GM12878 (cell line): ENCODE results near the gene RAB10. TPM values are rescaled to one million over a fixed set of nuclear protein-coding genes. Genes with fewer than 3 reads are reported as not detected.

Experiments
- ATAC-seq: fragments of 200-7000 bp; cut with Tn5 transposase; 3 replicates; pipeline ENCODE4 v1.9.1; 2020; ENCODE audit warnings: mild to moderate bottlenecking, moderate library complexity
- BruUV-seq: library from RNA; stranded (reverse); fragments of 400-500 nt; replicated peaks from 2 replicates; lab custom pipeline; 2021; lab: Mats Ljungman, UMichigan
- CTCF ChIA-PET: fragments of 300-600 bp; sonication (Branson Sonifier 250); formaldehyde crosslinking; extraction: SDS; loops from one replicate; lab custom pipeline; 2021; ENCODE audit warnings: inconsistent platforms; lab: Yijun Ruan, JAX
- POLR2A ChIA-PET: fragments of 350-600 bp; formaldehyde crosslinking; extraction: SDS; loops from one replicate; lab custom pipeline; 2021; ENCODE audit warnings: inconsistent platforms; lab: Charles Lee
- RAD21 ChIA-PET: fragments of 300-600 bp; sonication (Branson Sonifier 250); formaldehyde crosslinking; loops from one replicate; lab custom pipeline; 2023; ENCODE audit warnings: antibody characterized with exemption; ENCODE audit not compliant: unreplicated experiment; lab: Charles Lee
- SMC1A ChIA-PET: fragments of 300-600 bp; sonication (Branson Sonifier 250); formaldehyde crosslinking; loops from one replicate; lab custom pipeline; 2023; ENCODE audit not compliant: unreplicated experiment, uncharacterized antibody; lab: Charles Lee
- DNase-seq: peaks from one replicate; pipeline ENCODE4 v3.0.0-alpha.2; 2011; ENCODE audit warnings: low read depth, low spot score
- FAIRE-seq: peaks from 3 replicates; lab custom pipeline; 2011; peaks lifted over from hg19 to GRCh38; lab: Jason Lieb, UNC
- H2AFZ ChIP-seq: 2 replicates; pipeline ENCODE4 v1.6.0; 2011; ENCODE audit warnings: low read depth, low read length, control low read depth; ENCODE audit not compliant: control insufficient read depth
- H3K27ac ChIP-seq: 2 replicates; pipeline ENCODE4 v1.5.1; 2011; ENCODE audit warnings: control low read depth; ENCODE audit not compliant: control insufficient read depth, insufficient read depth
- H3K27me3 ChIP-seq, 2 experiments: replicated peaks in 1 of 2; 2 replicates each; pipeline versions ENCODE4 v1.6.0 to v1.6.1; 2011; ENCODE audit warnings: low read length in 1 of 2; ENCODE audit not compliant: control insufficient read depth in 2 of 2, insufficient read depth in 2 of 2
- H3K36me3 ChIP-seq, 2 experiments: 2 replicates each; pipeline ENCODE4 v1.5.1; 2011; ENCODE audit warnings: low read length in 1 of 2; ENCODE audit not compliant: control insufficient read depth in 2 of 2, insufficient read depth in 2 of 2
- H3K4me1 ChIP-seq: 2 replicates; pipeline ENCODE4 v1.6.1; 2011; ENCODE audit warnings: mild to moderate bottlenecking, low read length, moderate library complexity, mixed read lengths; ENCODE audit not compliant: control insufficient read depth, insufficient read depth
- H3K4me2 ChIP-seq: 2 replicates; pipeline ENCODE4 v1.6.0; 2011; ENCODE audit warnings: control low read depth; ENCODE audit not compliant: control insufficient read depth, insufficient read depth
- H3K4me3 ChIP-seq: fragments of 200-600 bp; sonication (generic); 2 replicates; pipeline ENCODE4 v1.5.1; 2016
- H3K79me2 ChIP-seq: 2 replicates; pipeline ENCODE4 v1.6.0; 2011; ENCODE audit warnings: low read length; ENCODE audit not compliant: control insufficient read depth, insufficient read depth
- H3K9ac ChIP-seq: 2 replicates; pipeline ENCODE4 v1.8.0; 2011; ENCODE audit warnings: low read length, control low read depth, mixed read lengths; ENCODE audit not compliant: control insufficient read depth, insufficient read depth
- H3K9me3 ChIP-seq: replicated peaks from 3 replicates; pipeline ENCODE4 v1.5.1; 2011; ENCODE audit warnings: mild to moderate bottlenecking, low read length; ENCODE audit not compliant: control insufficient read depth, insufficient read depth
- H4K20me1 ChIP-seq: 2 replicates; pipeline ENCODE4 v1.6.0; 2011; ENCODE audit not compliant: control insufficient read depth, insufficient read depth
- MTA3 ChIP-seq: IDR thresholded peaks from 2 replicates; pipeline ENCODE4 v1.6.1; 2012; ENCODE audit warnings: low read length, inconsistent platforms, borderline replicate concordance
- POLR2AphosphoS5 ChIP-seq: IDR thresholded peaks from 2 replicates; pipeline ENCODE4 v1.6.1; 2011; ENCODE audit warnings: mild to moderate bottlenecking, low read length, inconsistent platforms
- RELA ChIP-seq: fragments of 450-650 bp; IDR thresholded peaks from 2 replicates; pipeline ENCODE4 v1.8.0; 2014; ENCODE audit warnings: borderline replicate concordance; ENCODE audit not compliant: partially characterized antibody
- WGBS: methylation state at CpG from one replicate; pipeline ENCODE4 v1.1.6; 2016; ENCODE audit warnings: low lambda C conversion rate; ENCODE audit not compliant: insufficient replicate concordance, insufficient coverage; ENCODE audit errors: missing lambda C conversion rate; 5-methylcytosine and 5-hydroxymethylcytosine counted together
- in situ Hi-C: fragments of 300-500 bp; cut with MboI; formaldehyde crosslinking; loops from 9 replicates; pipeline ENCODE4 v1.14.3; 2018; ENCODE audit warnings: mixed read lengths
- intact Hi-C: fragments of 100-400 bp; cut with micrococcal nuclease; formaldehyde crosslinking; loops from one replicate; pipeline ENCODE4 v1.14.2; 2022; ENCODE audit not compliant: unreplicated experiment
- polyA plus RNA-seq, 11 experiments: library from polyadenylated mRNA; depleted of rRNA in 4 of 11; unstranded in 6 of 11; stranded (reverse) in 5 of 11; fragments of >200 nt; fragmentation: Nextera tagmentation in 4 of 11; fragmentation: Illumina TruSeq in 1 of 11; extraction: Ambion mirVana in 4 of 11; extraction: Trizol in 1 of 11; gene quantifications; 1 replicate in 1 of 11; 2 replicates in 10 of 11; pipeline versions ENCODE4 v1.2.1 to v1.2.3, GENCODE V29; 2011 to 2016; ENCODE audit warnings: inconsistent platforms in 2 of 11, missing spikeins in 2 of 11, low read depth in 1 of 11
- total RNA-seq, 4 experiments: library from RNA; depleted of rRNA in 3 of 4; stranded (reverse); fragments of >200 nt in 3 of 4; fragmentation: Illumina TruSeq in 1 of 4; extraction: Trizol in 1 of 4; gene quantifications; 2 replicates each; pipeline versions ENCODE4 v1.2.1 to v1.2.3, GENCODE V29; 2013 to 2021
- TF ChIP-seq, protein P1 (sequence below): fragments of 450-650 bp; IDR thresholded peaks from 2 replicates; pipeline ENCODE4 v1.6.1; 2016; ENCODE audit warnings: mild to moderate bottlenecking, moderate library complexity, borderline replicate concordance

Gene RAB10
- total and polyA plus RNA-seq, 10 of the 15 experiments (the other 5 are each of a cell fraction or from before 2014, with no cell fraction given) = 13.3 to 109 (median 82.0) TPM

GRCh38 chr2:26061539-26061938 is 27.7 kb downstream of the RAB10 start:
- WGBS = 94% methylated on average over 7 of the region's 7 CpGs
- Histone ChIP-seq H3K9me3 (no peaks in the 10 kb centered on the region), H3K4me1 (no peaks in the 10 kb centered on the region), H4K20me1 (no peaks in the 10 kb centered on the region), H3K79me2 (peaks cover 81% of the 10 kb centered on the region), H2AFZ (no peak overlapping the region), H3K27ac (no peak overlapping the region)
- ChIA-PET SMC1A (interaction anchor here (0.6 to 1.5 kb wide), 3 partner anchors 13 to 1047 kb away, joined by 3 read pairs; no protein-coding TSS in a partner anchor), POLR2A (interaction anchor here (1.1 to 2.0 kb wide), 2 partner anchors 9 to 14 kb away, joined by 4 to 13 read pairs; no protein-coding TSS in a partner anchor), RAD21 (interaction anchor here (1.0 kb wide), 1 partner anchor 20 kb away, joined by 3 read pairs; no protein-coding TSS in a partner anchor)
- in situ Hi-C loops (no loop called here), intact Hi-C loops (no loop called here)
- FAIRE-seq (no peak), ATAC-seq (no peak), DNase-seq (no peak)
- no TSS peak for BruUV-seq
- TF ChIP-seq POLR2AphosphoS5 (no peak), MTA3 (no peak), RELA (no peak)
- TF ChIP-seq, protein P1, sequence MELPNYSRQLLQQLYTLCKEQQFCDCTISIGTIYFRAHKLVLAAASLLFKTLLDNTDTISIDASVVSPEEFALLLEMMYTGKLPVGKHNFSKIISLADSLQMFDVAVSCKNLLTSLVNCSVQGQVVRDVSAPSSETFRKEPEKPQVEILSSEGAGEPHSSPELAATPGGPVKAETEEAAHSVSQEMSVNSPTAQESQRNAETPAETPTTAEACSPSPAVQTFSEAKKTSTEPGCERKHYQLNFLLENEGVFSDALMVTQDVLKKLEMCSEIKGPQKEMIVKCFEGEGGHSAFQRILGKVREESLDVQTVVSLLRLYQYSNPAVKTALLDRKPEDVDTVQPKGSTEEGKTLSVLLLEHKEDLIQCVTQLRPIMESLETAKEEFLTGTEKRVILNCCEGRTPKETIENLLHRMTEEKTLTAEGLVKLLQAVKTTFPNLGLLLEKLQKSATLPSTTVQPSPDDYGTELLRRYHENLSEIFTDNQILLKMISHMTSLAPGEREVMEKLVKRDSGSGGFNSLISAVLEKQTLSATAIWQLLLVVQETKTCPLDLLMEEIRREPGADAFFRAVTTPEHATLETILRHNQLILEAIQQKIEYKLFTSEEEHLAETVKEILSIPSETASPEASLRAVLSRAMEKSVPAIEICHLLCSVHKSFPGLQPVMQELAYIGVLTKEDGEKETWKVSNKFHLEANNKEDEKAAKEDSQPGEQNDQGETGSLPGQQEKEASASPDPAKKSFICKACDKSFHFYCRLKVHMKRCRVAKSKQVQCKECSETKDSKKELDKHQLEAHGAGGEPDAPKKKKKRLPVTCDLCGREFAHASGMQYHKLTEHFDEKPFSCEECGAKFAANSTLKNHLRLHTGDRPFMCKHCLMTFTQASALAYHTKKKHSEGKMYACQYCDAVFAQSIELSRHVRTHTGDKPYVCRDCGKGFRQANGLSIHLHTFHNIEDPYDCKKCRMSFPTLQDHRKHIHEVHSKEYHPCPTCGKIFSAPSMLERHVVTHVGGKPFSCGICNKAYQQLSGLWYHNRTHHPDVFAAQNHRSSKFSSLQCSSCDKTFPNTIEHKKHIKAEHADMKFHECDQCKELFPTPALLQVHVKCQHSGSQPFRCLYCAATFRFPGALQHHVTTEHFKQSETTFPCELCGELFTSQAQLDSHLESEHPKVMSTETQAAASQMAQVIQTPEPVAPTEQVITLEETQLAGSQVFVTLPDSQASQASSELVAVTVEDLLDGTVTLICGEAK = no peak
- TF ChIP-seq, all 136 proteins: peak for 0
- no peaks in the 10 kb centered on the region for H3K27me3 ChIP-seq
- CTCF ChIA-PET = no interaction called here
- no peak overlapping the region for H3K4me3 ChIP-seq
- H3K4me2 ChIP-seq = no peak overlapping the region
- no peak overlapping the region for H3K9ac ChIP-seq
- H3K36me3 ChIP-seq = peaks cover 5 to 20% of the 10 kb centered on the region in 2 experiments; a peak in 3 of 4 replicates
